Heart right ventricle (tissue), 16 donors: ENCODE measurements around the gene TREM2. TPM values are rescaled to one million over a fixed set of nuclear protein-coding genes. Genes with fewer than 3 reads are reported as not detected.
"Not testable (repeated sequence)": the region's sequence is repeated elsewhere in the genome, so short reads cannot be mapped to it uniquely, and the experiment has no call there.

Experiments used
- ATAC-seq, 8 donors: fragments of 200-7000 bp; cut with Tn5 transposase; one replicate each; pipeline ENCODE4 v1.9.1; 2020; ENCODE audit warnings: mild to moderate bottlenecking in 8 of 8, moderate library complexity in 8 of 8, moderate number of reproducible peaks in 1 of 8
- DNase-seq, 2 donors: peaks; one replicate each; pipeline ENCODE4 v3.0.0-alpha.2; 2020
- H3K27ac ChIP-seq, 10 donors: fragments of 200-600 bp; sonication (generic) in 2 of 10; one replicate each; pipeline versions ENCODE4 v1.5.0 to v1.8.0; 2020 to 2022; ENCODE audit warnings: mild to moderate bottlenecking in 3 of 10
- H3K27me3 ChIP-seq, 7 donors: fragments of 200-600 bp; one replicate each; pipeline ENCODE4 v1.8.0; 2021 to 2022; ENCODE audit warnings: mild to moderate bottlenecking in 2 of 7
- H3K36me3 ChIP-seq, 9 donors: fragments of 200-600 bp; sonication (generic) in 1 of 9; one replicate each; pipeline versions ENCODE4 v1.5.0 to v1.8.0; 2020 to 2022; ENCODE audit warnings: mild to moderate bottlenecking in 2 of 9
- H3K4me1 ChIP-seq, 9 donors: fragments of 200-600 bp; sonication (generic) in 1 of 9; one replicate each; pipeline versions ENCODE4 v1.5.0 to v1.8.0; 2020 to 2022; ENCODE audit warnings: mild to moderate bottlenecking in 4 of 9
- H3K4me3 ChIP-seq, 10 donors: fragments of 200-600 bp; sonication (generic) in 2 of 10; one replicate each; pipeline versions ENCODE4 v1.5.0 to v1.8.0; 2020 to 2022; ENCODE audit warnings: mild to moderate bottlenecking in 7 of 10, moderate library complexity in 2 of 10
- H3K9me3 ChIP-seq, 11 donors: fragments of 200-600 bp in 10 of 11; sonication (generic) in 2 of 11; one replicate each; pipeline versions ENCODE4 v1.5.0 to v1.8.0; 2013 to 2022; ENCODE audit warnings: mild to moderate bottlenecking in 2 of 11, control low read depth in 1 of 11, moderate library complexity in 1 of 11
- CTCF ChIP-seq, 9 donors: fragments of 200-600 bp; sonication (generic) in 2 of 9; IDR thresholded peaks; one replicate each; pipeline versions ENCODE4 v1.5.0 to v1.8.0; 2021 to 2022; ENCODE audit warnings: antibody characterized with exemption in 9 of 9, mild to moderate bottlenecking in 5 of 9, moderate library complexity in 1 of 9
- WGBS, 2 donors: extraction: QIAGEN DNeasy Blood & Tissue Kit; methylation state at CpG; one replicate each; pipeline ENCODE4 v1.1.7; 2013; ENCODE audit warnings: inconsistent platforms in 1 of 2; 5-methylcytosine and 5-hydroxymethylcytosine counted together
- intact Hi-C, 10 donors: fragments of 100-400 bp; cut with DNase I; formaldehyde crosslinking; loops; one replicate each; pipeline versions ENCODE4 v1.11.1 to v1.14.2; 2022
- polyA plus RNA-seq, 2 donors: library from polyadenylated mRNA; stranded (reverse); fragments of 200-250 nt; gene quantifications; one replicate each; pipeline ENCODE4 v1.2.3, GENCODE V29; 2013
- total RNA-seq, 10 donors: library from RNA; stranded (reverse); fragmentation: NEBNext Ultra II Directional in 3 of 10; extraction: Animal tissue kit (Norgen Biotek cat#: 25700) in 3 of 10; gene quantifications; one replicate each; pipeline versions ENCODE4 v1.2.1 to v1.2.4, GENCODE V29; 2021 to 2023
- donor health status: Arrhythmogenic right ventricular cardiomyopathy.
- donor health status: ischemic (EF 13 %, LVEDD 7.1; RV severe dilation, severe dysfunction).
- donor health status: healthy with polysubstance abuse.
- donor health status: DM: no; HTN: yes; CAD: no.
- donor health status: DM: no; HTN: no; CAD: no.
- donor health status: ischemic (EF 25% LVEDD 6.9; RV normal size, moderate dysfunction).
- donor health status: ischemic (EF 25% LVEDD 5.7; RV mildly dilated, moderate dysfunction).
- donor health status: healthy.
- donor health status: DM: yes; HTN: yes; CAD: no.
- donor health status: Ischemic cardiomyopathy.
- donor health status: ischemic (EF 35%, LVEDD 5.7; RV mildly dilated, moderate dysfunction).
- donor health status: nonischemic (EF 11% LVEDD 7.7; RV severe dilation, severe dysfunction).
- donor health status: DM: yes; HTN: yes; CAD: no.
- donor health status: PGD.
- donor health status: ischemic (EF 29% LVEDD 5.4; RV normal size, mild dysfunction).
- donor health status: nonischemic (EF 23%, LVEDD 6.1; RV moderate dilation, normal function).

The TREM2 gene
- total and polyA plus RNA-seq, 12 donors = 0.40 to 5.5 (median 1.1) TPM; not detected in 3

GRCh38 chr6:41191569-41191968 lies 28.7 kb upstream of the TREM2 start:
- no peaks in the 10 kb centered on the region for H3K4me1 ChIP-seq
- DNase-seq = peak in 1 of 2 donors; percentile 45
- H3K9me3 ChIP-seq = peaks cover 0 to 17% (median 4%) of the 10 kb centered on the region in 11 donors
- peak in 4 of 8 donors; percentile 54 to 67 (median 59) for ATAC-seq
- intact Hi-C loops = loop anchor here in 1 of 10 donors (10.0 kb wide), 1 partner anchor 123 kb away; no protein-coding TSS in a partner anchor
- TF ChIP-seq CTCF (IDR thresholded peaks at IDR 0.05) = peak in 7 of 9 donors; percentile 20 to 57 (median 50)
- WGBS, 2 donors = 15 to 18% methylated on average over 6 of the region's 6 CpGs
- peaks cover 0 to 45% (median 26%) of the 10 kb centered on the region in 7 donors for H3K27me3 ChIP-seq
- no peak overlapping the region for H3K27ac ChIP-seq
- H3K4me3 ChIP-seq = no peak overlapping the region
- H3K36me3 ChIP-seq = no peaks in the 10 kb centered on the region

GRCh38 chr6:41190791-41191190 lies 27.9 kb upstream of the TREM2 start:
- Histone ChIP-seq H3K9me3 (peaks cover 0 to 17% (median 4%) of the 10 kb centered on the region in 11 donors), H3K4me1 (peaks cover 0 to 4% (median 0%) of the 10 kb centered on the region in 9 donors), H3K27me3 (peaks cover 0 to 42% (median 18%) of the 10 kb centered on the region in 7 donors), H3K36me3 (no peaks in the 10 kb centered on the region), H3K27ac (no peak overlapping the region), H3K4me3 (no peak overlapping the region)
- DNase-seq (no peak), ATAC-seq (no peak)
- TF ChIP-seq CTCF (IDR thresholded peaks at IDR 0.05) = no peak
- intact Hi-C loops = loop anchor here in 1 of 10 donors (10.0 kb wide), 1 partner anchor 124 kb away; no protein-coding TSS in a partner anchor
- WGBS, 2 donors = 73 to 76% methylated on average over 3 of the region's 3 CpGs

GRCh38 chr6:41189967-41190366 lies 27.1 kb upstream of the TREM2 start:
- ATAC-seq = no peak
- H3K4me3 ChIP-seq = no peak overlapping the region
- 98% methylated on average over 2 of the region's 2 CpGs for WGBS, 2 donors
- intact Hi-C loops = loop anchor here in 1 of 10 donors (10.0 kb wide), 1 partner anchor 125 kb away; no protein-coding TSS in a partner anchor
- peaks cover 0 to 9% (median 0%) of the 10 kb centered on the region in 9 donors for H3K4me1 ChIP-seq
- no peak for DNase-seq
- H3K36me3 ChIP-seq = no peaks in the 10 kb centered on the region
- no peak for TF ChIP-seq CTCF (IDR thresholded peaks at IDR 0.05)
- peaks cover 0 to 33% (median 14%) of the 10 kb centered on the region in 7 donors for H3K27me3 ChIP-seq
- H3K27ac ChIP-seq = no peak overlapping the region
- peaks cover 0 to 17% (median 4%) of the 10 kb centered on the region in 11 donors for H3K9me3 ChIP-seq

- peaks cover 0 to 25% (median 10%) of the 10 kb centered on the region in 7 donors for H3K27me3 ChIP-seq
- peaks cover 0 to 17% (median 4%) of the 10 kb centered on the region in 11 donors for H3K9me3 ChIP-seq
- intact Hi-C loops, H3K27ac ChIP-seq, H3K4me3 ChIP-seq, DNase-seq, ATAC-seq, H3K4me1 ChIP-seq, H3K36me3 ChIP-seq: not testable (repeated sequence)
Observed at GRCh38 chr6:41189046-41189445, 26.1 kb upstream of the TREM2 start.
